Activated naive CD4-positive, alpha-beta T cell treated with anti-CD3 and anti-CD28 coated beads, Interleukin-2, amount 50 U/mL, for 24 hours (primary cell): ENCODE measurements around the gene CD320.
"Not testable (repeated sequence)": the region's sequence is repeated elsewhere in the genome, so short reads cannot be mapped to it uniquely, and the experiment has no call there.

Experiments
- H3K27ac Mint-ChIP-seq: one replicate; pipeline ENCODE4 v1.8.0; 2021; ENCODE audit warnings: mild to moderate bottlenecking, mixed read lengths
- H3K27me3 Mint-ChIP-seq: one replicate; pipeline ENCODE4 v1.8.0; 2021; ENCODE audit warnings: mixed read lengths
- H3K36me3 Mint-ChIP-seq: one replicate; pipeline ENCODE4 v1.8.0; 2021; ENCODE audit warnings: mixed read lengths
- H3K4me1 Mint-ChIP-seq: one replicate; pipeline ENCODE4 v1.8.0; 2021; ENCODE audit warnings: mixed read lengths
- H3K4me3 Mint-ChIP-seq: one replicate; pipeline ENCODE4 v1.8.0; 2021; ENCODE audit warnings: mild to moderate bottlenecking, mixed read lengths
- H3K9me3 Mint-ChIP-seq: one replicate; pipeline ENCODE4 v1.8.0; 2021; ENCODE audit warnings: mixed read lengths

Gene CD320

GRCh38 chr19:8307965-8308866 lies at the start of gene CD320:
TSS of gene CD320 (minus strand) at chr19:8308358. CDS start at chr19:8308290, 68 bp downstream.
- peaks cover 7% of the 10 kb centered on the region for H3K36me3 Mint-ChIP-seq
- H3K27me3 Mint-ChIP-seq = no peaks in the 10 kb centered on the region
- peak within 1 kb of the TSS; percentile 97 for H3K27ac Mint-ChIP-seq
- peaks cover 28% of the 10 kb centered on the region for H3K4me1 Mint-ChIP-seq
- H3K4me3 Mint-ChIP-seq = peak within 1 kb of the TSS; percentile 85
- H3K9me3 Mint-ChIP-seq = no peaks in the 10 kb centered on the region

GRCh38 chr19:8357007-8357521 lies 48.9 kb upstream of the CD320 start:
- no peaks in the 10 kb centered on the region for H3K9me3 Mint-ChIP-seq
- no peaks in the 10 kb centered on the region for H3K36me3 Mint-ChIP-seq
- no peak overlapping the region for H3K27ac Mint-ChIP-seq
- H3K27me3 Mint-ChIP-seq = peaks cover 6% of the 10 kb centered on the region
- no peak overlapping the region for H3K4me3 Mint-ChIP-seq
- no peaks in the 10 kb centered on the region for H3K4me1 Mint-ChIP-seq

- H3K4me1 Mint-ChIP-seq = no peaks in the 10 kb centered on the region
- peaks cover 10% of the 10 kb centered on the region for H3K27me3 Mint-ChIP-seq
- H3K4me3 Mint-ChIP-seq = no peak overlapping the region
- no peaks in the 10 kb centered on the region for H3K36me3 Mint-ChIP-seq
- no peak overlapping the region for H3K27ac Mint-ChIP-seq
- H3K9me3 Mint-ChIP-seq = no peaks in the 10 kb centered on the region
Observed at GRCh38 chr19:8355631-8356402, 47.7 kb upstream of the CD320 start.

GRCh38 chr19:8352845-8353244 lies 44.7 kb upstream of the CD320 start:
- H3K4me1 Mint-ChIP-seq, H3K36me3 Mint-ChIP-seq, H3K27ac Mint-ChIP-seq, H3K9me3 Mint-ChIP-seq, H3K4me3 Mint-ChIP-seq: not testable (repeated sequence)
- peaks cover 12% of the 10 kb centered on the region for H3K27me3 Mint-ChIP-seq

GRCh38 chr19:8352134-8352827 lies 44.1 kb upstream of the CD320 start:
- no peak overlapping the region for H3K4me3 Mint-ChIP-seq
- no peaks in the 10 kb centered on the region for H3K9me3 Mint-ChIP-seq
- H3K27ac Mint-ChIP-seq = peak overlapping the region; percentile 55
- H3K36me3 Mint-ChIP-seq = no peaks in the 10 kb centered on the region
- H3K27me3 Mint-ChIP-seq = peaks cover 12% of the 10 kb centered on the region
- no peaks in the 10 kb centered on the region for H3K4me1 Mint-ChIP-seq

- H3K36me3 Mint-ChIP-seq, H3K4me1 Mint-ChIP-seq, H3K27ac Mint-ChIP-seq, H3K4me3 Mint-ChIP-seq, H3K9me3 Mint-ChIP-seq: not testable (repeated sequence)
- H3K27me3 Mint-ChIP-seq = peaks cover 12% of the 10 kb centered on the region
Observed at GRCh38 chr19:8349629-8350372, 41.6 kb upstream of the CD320 start.

- H3K27me3 Mint-ChIP-seq = no peaks in the 10 kb centered on the region
- no peaks in the 10 kb centered on the region for H3K9me3 Mint-ChIP-seq
- no peaks in the 10 kb centered on the region for H3K36me3 Mint-ChIP-seq
- peak overlapping the region; percentile 82 for H3K4me3 Mint-ChIP-seq
- H3K4me1 Mint-ChIP-seq = peaks cover 11% of the 10 kb centered on the region
- no peak overlapping the region for H3K27ac Mint-ChIP-seq
Observed at GRCh38 chr19:8343483-8343844, 35.3 kb upstream of the CD320 start.

GRCh38 chr19:8342684-8343482 lies 34.7 kb upstream of the CD320 start, which contains the start of gene KANK3:
TSS of gene KANK3 (minus strand) at chr19:8343262. CDS start at chr19:8337828, 5,434 bp downstream.
- Mint-ChIP-seq H3K27me3 (peaks cover 3% of the 10 kb centered on the region), H3K9me3 (no peaks in the 10 kb centered on the region), H3K27ac (no peak within 1 kb of the TSS), H3K36me3 (no peaks in the 10 kb centered on the region), H3K4me3 (peak within 1 kb of the TSS; percentile 82), H3K4me1 (peaks cover 11% of the 10 kb centered on the region)

- Mint-ChIP-seq H3K4me1 (peaks cover 11% of the 10 kb centered on the region), H3K27me3 (peaks cover 6% of the 10 kb centered on the region)
Observed at GRCh38 chr19:8342316-8342683, 34.1 kb upstream of the CD320 start.

GRCh38 chr19:8341504-8341903 lies 33.3 kb upstream of the CD320 start:
- H3K27ac Mint-ChIP-seq, H3K27me3 Mint-ChIP-seq, H3K9me3 Mint-ChIP-seq, H3K36me3 Mint-ChIP-seq: not testable (repeated sequence)
- H3K4me1 Mint-ChIP-seq = peaks cover 11% of the 10 kb centered on the region
- peak overlapping the region; percentile 19 for H3K4me3 Mint-ChIP-seq

More at GRCh38 chr19:8342316-8342683, 34.1 kb upstream of the CD320 start:
- H3K9me3 Mint-ChIP-seq = no peaks in the 10 kb centered on the region
- H3K36me3 Mint-ChIP-seq = no peaks in the 10 kb centered on the region
- H3K4me3 Mint-ChIP-seq = no peak overlapping the region
- H3K27ac Mint-ChIP-seq = no peak overlapping the region

- peaks cover 15% of the 10 kb centered on the region for H3K4me1 Mint-ChIP-seq
- H3K9me3 Mint-ChIP-seq = no peaks in the 10 kb centered on the region
- H3K36me3 Mint-ChIP-seq = no peaks in the 10 kb centered on the region
- no peak overlapping the region for H3K27ac Mint-ChIP-seq
- no peak overlapping the region for H3K4me3 Mint-ChIP-seq
- peaks cover 10% of the 10 kb centered on the region for H3K27me3 Mint-ChIP-seq
Observed at GRCh38 chr19:8340341-8341096, 32.4 kb upstream of the CD320 start.

GRCh38 chr19:8338835-8339234 lies 30.7 kb upstream of the CD320 start:
- H3K27ac Mint-ChIP-seq = no peak overlapping the region
- peaks cover 15% of the 10 kb centered on the region for H3K4me1 Mint-ChIP-seq
- H3K4me3 Mint-ChIP-seq = no peak overlapping the region
- H3K27me3 Mint-ChIP-seq = peaks cover 10% of the 10 kb centered on the region
- H3K9me3 Mint-ChIP-seq = no peaks in the 10 kb centered on the region
- no peaks in the 10 kb centered on the region for H3K36me3 Mint-ChIP-seq

GRCh38 chr19:8337728-8338127 lies 29.6 kb upstream of the CD320 start:
- H3K4me3 Mint-ChIP-seq = no peak overlapping the region
- H3K4me1 Mint-ChIP-seq = peaks cover 9% of the 10 kb centered on the region
- H3K9me3 Mint-ChIP-seq = no peaks in the 10 kb centered on the region
- no peaks in the 10 kb centered on the region for H3K36me3 Mint-ChIP-seq
- H3K27ac Mint-ChIP-seq = no peak overlapping the region
- H3K27me3 Mint-ChIP-seq = peaks cover 10% of the 10 kb centered on the region

- H3K27me3 Mint-ChIP-seq = peaks cover 10% of the 10 kb centered on the region
- no peak overlapping the region for H3K27ac Mint-ChIP-seq
- no peak overlapping the region for H3K4me3 Mint-ChIP-seq
- H3K4me1 Mint-ChIP-seq = peaks cover 5% of the 10 kb centered on the region
- no peaks in the 10 kb centered on the region for H3K36me3 Mint-ChIP-seq
- no peaks in the 10 kb centered on the region for H3K9me3 Mint-ChIP-seq
Observed at GRCh38 chr19:8336660-8337059, 28.5 kb upstream of the CD320 start.
